ENCODE results near the gene CTTNBP2. TPM values are rescaled to one million over a fixed set of nuclear protein-coding genes. Genes with fewer than 3 reads are reported as not detected.

CTTNBP2 gene
- total RNA-seq, 1 donor from 2014 or later, result 6.6 TPM

DNA sequence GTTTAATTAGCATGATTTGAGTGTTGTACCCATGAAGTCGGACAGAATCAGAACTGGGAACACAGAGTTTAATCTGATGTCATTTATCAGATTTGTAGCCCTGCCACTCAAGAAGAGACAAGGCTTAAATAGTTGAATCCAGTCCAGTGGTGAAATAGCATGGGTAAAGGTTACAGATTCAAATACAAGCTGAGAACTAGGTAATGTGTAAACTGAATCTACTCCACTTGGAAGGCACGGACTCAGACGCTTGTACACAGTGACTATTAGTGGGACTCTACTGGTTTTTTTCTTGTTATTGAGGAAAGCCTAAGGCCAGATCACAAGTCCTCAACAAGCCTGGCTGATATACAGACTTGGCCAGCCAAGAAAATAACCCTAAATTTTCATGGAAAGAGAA lies 142.9 kb downstream of the CTTNBP2 start:
- H3K36me3 ChIP-seq, result no peaks in the 10 kb centered on the region
- H3K27me3 ChIP-seq (ENCODE audit: low read depth), result no peaks in the 10 kb centered on the region
- intact Hi-C loops (cut with DNase I), result no loop called here
- ATAC-seq (peak; percentile 39 to 42), DNase-seq (no peak)
- no peak overlapping the region for H3K27ac ChIP-seq
- no peak overlapping the region for H3K4me3 ChIP-seq
- H3K9me3 ChIP-seq, result no peaks in the 10 kb centered on the region
- no peaks in the 10 kb centered on the region for H3K4me1 ChIP-seq
- TF ChIP-seq CTCF (IDR thresholded peaks at IDR 0.05), result no peak

- no peaks in the 10 kb centered on the region for H3K27me3 ChIP-seq (ENCODE audit: low read depth)
- DNase-seq (no peak), ATAC-seq (no peak)
- H3K27ac ChIP-seq, result no peak overlapping the region
- H3K4me1 ChIP-seq, result no peaks in the 10 kb centered on the region
- H3K36me3 ChIP-seq, result no peaks in the 10 kb centered on the region
- no peak for TF ChIP-seq CTCF (IDR thresholded peaks at IDR 0.05)
- intact Hi-C loops (cut with DNase I), result no loop called here
- no peaks in the 10 kb centered on the region for H3K9me3 ChIP-seq
- H3K4me3 ChIP-seq, result no peak overlapping the region
Observed at GRCh38 chr7:117728890-117729624, 144.2 kb downstream of the CTTNBP2 start.

DNA sequence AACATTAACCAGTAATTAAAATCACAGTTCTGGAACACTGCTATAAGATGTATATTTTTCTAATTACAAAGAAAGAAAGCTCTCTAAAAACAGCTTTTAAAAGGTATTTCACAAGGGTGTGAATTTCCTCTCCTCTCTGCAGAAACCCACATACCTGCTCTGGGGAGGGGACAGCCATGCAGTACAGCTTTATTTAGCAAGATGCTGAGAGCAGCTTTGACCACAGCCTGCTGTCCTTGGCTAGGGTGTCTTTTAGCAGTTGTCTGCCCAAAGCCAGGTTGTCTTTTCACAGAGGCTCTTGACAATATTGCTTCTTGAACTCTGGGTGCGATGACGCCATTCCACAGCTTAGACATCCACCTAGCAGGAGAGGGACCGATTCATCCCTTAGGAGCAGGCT lies 148.3 kb downstream of the CTTNBP2 start:
- no peak for DNase-seq
- intact Hi-C loops (cut with DNase I), result no loop called here
- no peak for TF ChIP-seq CTCF (IDR thresholded peaks at IDR 0.05)
- Histone ChIP-seq H3K27ac (no peak overlapping the region), H3K4me3 (no peak overlapping the region), H3K9me3 (no peaks in the 10 kb centered on the region), H3K4me1 (no peaks in the 10 kb centered on the region), H3K36me3 (no peaks in the 10 kb centered on the region), H3K27me3 (ENCODE audit: low read depth) (no peaks in the 10 kb centered on the region)
- ATAC-seq, result no peak

DNA sequence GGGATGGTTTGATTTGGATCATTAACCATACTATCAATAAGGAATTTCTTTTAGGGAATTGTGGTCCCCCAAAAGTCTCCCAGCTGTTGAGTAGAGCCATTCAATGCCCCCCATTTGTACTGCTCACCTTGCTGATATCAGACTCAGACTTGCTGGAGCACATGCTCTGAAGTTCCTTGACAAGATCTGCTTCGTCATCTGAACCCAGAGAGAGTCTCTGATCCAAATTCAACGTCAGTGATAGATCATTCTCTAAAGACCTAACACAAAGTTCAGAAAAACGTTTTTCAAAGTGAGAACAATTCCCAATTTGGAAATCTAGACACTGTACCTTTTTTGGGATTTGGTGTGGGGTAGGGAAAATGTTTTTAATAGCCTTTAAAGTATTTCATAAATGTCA lies 153.9 kb downstream of the CTTNBP2 start:
- TF ChIP-seq CTCF (IDR thresholded peaks at IDR 0.05), result no peak
- H3K36me3 ChIP-seq, result no peaks in the 10 kb centered on the region
- no peak for DNase-seq

DNA sequence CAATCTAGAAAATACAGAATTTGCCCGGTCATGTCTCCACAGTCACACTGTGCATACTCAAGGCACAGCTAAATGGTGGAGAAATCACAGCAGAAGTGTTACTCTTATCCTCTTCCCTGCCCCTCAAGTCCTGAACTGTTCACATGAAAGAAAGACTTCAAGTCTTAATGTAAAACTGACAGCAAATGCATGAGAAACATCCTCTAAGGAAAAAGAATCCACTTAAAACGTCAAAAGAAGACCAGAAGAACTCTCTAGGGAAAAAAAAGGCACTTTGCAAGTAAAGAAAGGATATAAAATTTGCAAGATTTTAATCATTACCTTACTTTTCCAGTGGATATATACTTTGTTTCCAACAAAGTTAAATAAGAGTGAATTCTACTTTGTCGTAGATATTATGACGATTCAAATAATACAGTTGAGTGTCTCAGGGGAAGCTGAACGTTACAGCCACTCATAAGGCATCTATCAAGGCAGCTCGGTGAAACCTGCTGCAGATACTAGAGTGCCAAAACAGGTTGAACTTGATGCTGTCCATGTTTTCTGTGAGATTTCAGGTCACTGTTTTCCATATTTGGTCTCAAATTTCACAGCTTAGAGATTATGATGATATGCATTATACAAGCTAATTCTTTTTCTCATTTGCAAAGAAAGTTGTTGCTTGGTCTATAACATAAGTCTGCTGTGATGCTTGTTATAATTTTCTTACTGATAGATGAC lies 155.0 kb downstream of the CTTNBP2 start:
- Histone ChIP-seq H3K36me3 (no peaks in the 10 kb centered on the region), H3K4me3 (no peak overlapping the region), H3K27me3 (ENCODE audit: low read depth) (no peaks in the 10 kb centered on the region), H3K27ac (no peak overlapping the region), H3K9me3 (no peaks in the 10 kb centered on the region), H3K4me1 (no peaks in the 10 kb centered on the region)
- ATAC-seq, result no peak
- no peak for TF ChIP-seq CTCF (IDR thresholded peaks at IDR 0.05)
- DNase-seq, result no peak
- intact Hi-C loops (cut with DNase I), result no loop called here

More for the DNA sequence above, 153.9 kb downstream of the CTTNBP2 start:
- Histone ChIP-seq H3K27ac (no peak overlapping the region), H3K27me3 (ENCODE audit: low read depth) (no peaks in the 10 kb centered on the region), H3K4me3 (no peak overlapping the region), H3K4me1 (no peaks in the 10 kb centered on the region), H3K9me3 (no peaks in the 10 kb centered on the region)
- intact Hi-C loops (cut with DNase I), result no loop called here
- no peak for ATAC-seq
